CD4-positive, alpha-beta T cell (primary cell): ENCODE measurements around the gene SECTM1. TPM values are rescaled to one million over a fixed set of nuclear protein-coding genes. Genes with fewer than 3 reads are reported as not detected.

ENCODE experiments used
- ATAC-seq: fragments of 200-7000 bp; cut with Tn5 transposase; one replicate; pipeline ENCODE4 v1.10.0; 2022; ENCODE audit warnings: mild to moderate bottlenecking; ENCODE audit not compliant: poor library complexity
- CTCF ChIA-PET: fragments of 350-600 bp; sonication (Branson Sonifier 250); formaldehyde crosslinking; loops from one replicate; lab custom pipeline; 2021; ENCODE audit warnings: antibody characterized with exemption, inconsistent platforms; lab: Charles Lee
- POLR2A ChIA-PET: fragments of 350-600 bp; sonication (Branson Sonifier 250); formaldehyde crosslinking; loops from one replicate; lab custom pipeline; 2021; ENCODE audit warnings: antibody characterized with exemption, inconsistent platforms; lab: Charles Lee
- DNase-seq, 14 experiments: peaks; one replicate each; pipeline ENCODE4 v3.0.0-alpha.2; 2013 to 2020; ENCODE audit warnings: mixed read lengths in 2 of 14
- H3K27ac ChIP-seq, 2 donors: one replicate each; pipeline versions ENCODE4 v1.5.1 to v1.7.0; 2013; ENCODE audit warnings: low read length in 2 of 2, low read depth in 1 of 2, mild to moderate bottlenecking in 1 of 2
- H3K27me3 ChIP-seq, 2 experiments: 1 replicate in 1 of 2; 2 replicates in 1 of 2; pipeline versions ENCODE4 v1.6.1 to v1.7.0; 2013; ENCODE audit warnings: low read length in 2 of 2, control low read depth in 1 of 2, mild to moderate bottlenecking in 1 of 2, moderate library complexity in 1 of 2; ENCODE audit not compliant: insufficient read depth in 2 of 2, control insufficient read depth in 1 of 2
- H3K36me3 ChIP-seq: one replicate; pipeline ENCODE4 v1.6.1; 2013; ENCODE audit warnings: low read length, control low read depth; ENCODE audit not compliant: insufficient read depth
- H3K4me1 ChIP-seq: one replicate; pipeline ENCODE4 v1.6.1; 2013; ENCODE audit warnings: low read length, control low read depth; ENCODE audit not compliant: insufficient read depth
- H3K4me3 ChIP-seq: one replicate; pipeline ENCODE4 v1.5.1; 2013; ENCODE audit warnings: mild to moderate bottlenecking, low read length, moderate library complexity
- H3K9me3 ChIP-seq, 2 experiments: 1 replicate in 1 of 2; 2 replicates in 1 of 2; pipeline versions ENCODE4 v1.6.1 to v1.7.0; 2013; ENCODE audit warnings: low read length in 2 of 2, mild to moderate bottlenecking in 2 of 2, control low read depth in 1 of 2, moderate library complexity in 1 of 2; ENCODE audit not compliant: control insufficient read depth in 1 of 2, insufficient read depth in 1 of 2
- H3K27ac Mint-ChIP-seq: one replicate; pipeline ENCODE4 v1.8.0; 2020; ENCODE audit warnings: mixed read lengths
- H3K27me3 Mint-ChIP-seq: one replicate; pipeline ENCODE4 v1.8.0; 2021; ENCODE audit warnings: mixed read lengths
- H3K36me3 Mint-ChIP-seq: one replicate; pipeline ENCODE4 v1.8.0; 2021; ENCODE audit warnings: low read depth, mixed read lengths
- H3K4me1 Mint-ChIP-seq: one replicate; pipeline ENCODE4 v1.8.0; 2021; ENCODE audit warnings: low read depth, mixed read lengths
- H3K4me3 Mint-ChIP-seq: one replicate; pipeline ENCODE4 v1.8.0; 2020; ENCODE audit warnings: mild to moderate bottlenecking, mixed read lengths
- H3K9me3 Mint-ChIP-seq: one replicate; pipeline ENCODE4 v1.8.0; 2020; ENCODE audit warnings: mixed read lengths
- intact Hi-C, 2 experiments: fragments of 100-400 bp; cut with DNase I in 1 of 2; cut with micrococcal nuclease in 1 of 2; formaldehyde crosslinking; loops; one replicate each; pipeline versions ENCODE4 v1.15.1 to v1.9.0; 2023 to 2025; cut with DNase I, micrococcal nuclease
- total RNA-seq, 174 experiments: library from RNA in 2 of 174; stranded (reverse) in 2 of 174; gene quantifications; one replicate each; pipeline ENCODE4 v1.2.3 and lab custom pipeline; 2021 to 2026
- TF ChIP-seq, protein P1 (sequence below): fragments of 200-600 bp; IDR thresholded peaks from one replicate; pipeline ENCODE4 v1.8.0; 2022; ENCODE audit warnings: antibody characterized with exemption, mild to moderate bottlenecking

The SECTM1 gene
- total RNA-seq, 2 experiments from 2014 or later: 2.1 to 3.1 TPM

GRCh38 chr17:82311971-82312370 is 21.6 kb downstream of the SECTM1 start:
- no peak overlapping the region for H3K4me3 Mint-ChIP-seq
- H3K27me3 ChIP-seq: no peaks in the 10 kb centered on the region
- H3K27ac Mint-ChIP-seq: no peak overlapping the region
- TF ChIP-seq, protein P1, sequence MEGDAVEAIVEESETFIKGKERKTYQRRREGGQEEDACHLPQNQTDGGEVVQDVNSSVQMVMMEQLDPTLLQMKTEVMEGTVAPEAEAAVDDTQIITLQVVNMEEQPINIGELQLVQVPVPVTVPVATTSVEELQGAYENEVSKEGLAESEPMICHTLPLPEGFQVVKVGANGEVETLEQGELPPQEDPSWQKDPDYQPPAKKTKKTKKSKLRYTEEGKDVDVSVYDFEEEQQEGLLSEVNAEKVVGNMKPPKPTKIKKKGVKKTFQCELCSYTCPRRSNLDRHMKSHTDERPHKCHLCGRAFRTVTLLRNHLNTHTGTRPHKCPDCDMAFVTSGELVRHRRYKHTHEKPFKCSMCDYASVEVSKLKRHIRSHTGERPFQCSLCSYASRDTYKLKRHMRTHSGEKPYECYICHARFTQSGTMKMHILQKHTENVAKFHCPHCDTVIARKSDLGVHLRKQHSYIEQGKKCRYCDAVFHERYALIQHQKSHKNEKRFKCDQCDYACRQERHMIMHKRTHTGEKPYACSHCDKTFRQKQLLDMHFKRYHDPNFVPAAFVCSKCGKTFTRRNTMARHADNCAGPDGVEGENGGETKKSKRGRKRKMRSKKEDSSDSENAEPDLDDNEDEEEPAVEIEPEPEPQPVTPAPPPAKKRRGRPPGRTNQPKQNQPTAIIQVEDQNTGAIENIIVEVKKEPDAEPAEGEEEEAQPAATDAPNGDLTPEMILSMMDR: no peak
- no peaks in the 10 kb centered on the region for H3K9me3 Mint-ChIP-seq
- no peaks in the 10 kb centered on the region for H3K9me3 ChIP-seq
- peaks cover 11% of the 10 kb centered on the region for H3K36me3 ChIP-seq
- peaks cover 34% of the 10 kb centered on the region for H3K4me1 ChIP-seq
- no peak overlapping the region for H3K4me3 ChIP-seq
- DNase-seq (no peak), ATAC-seq (no peak)
- H3K27ac ChIP-seq: no peak overlapping the region
- ChIA-PET CTCF (interaction anchor here (1.4 kb wide), 1 partner anchor 11 kb away, joined by 5 read pairs; no protein-coding TSS in a partner anchor), POLR2A (interaction anchor here (1.0 to 6.4 kb wide), 3 partner anchors 9 to 12 kb away, joined by 3 to 157 read pairs (median 3); no protein-coding TSS in a partner anchor)
- intact Hi-C loops: no loop called here
- no peaks in the 10 kb centered on the region for H3K27me3 Mint-ChIP-seq
- peaks cover 30% of the 10 kb centered on the region for H3K4me1 Mint-ChIP-seq
- H3K36me3 Mint-ChIP-seq: peaks cover 27% of the 10 kb centered on the region

DNA sequence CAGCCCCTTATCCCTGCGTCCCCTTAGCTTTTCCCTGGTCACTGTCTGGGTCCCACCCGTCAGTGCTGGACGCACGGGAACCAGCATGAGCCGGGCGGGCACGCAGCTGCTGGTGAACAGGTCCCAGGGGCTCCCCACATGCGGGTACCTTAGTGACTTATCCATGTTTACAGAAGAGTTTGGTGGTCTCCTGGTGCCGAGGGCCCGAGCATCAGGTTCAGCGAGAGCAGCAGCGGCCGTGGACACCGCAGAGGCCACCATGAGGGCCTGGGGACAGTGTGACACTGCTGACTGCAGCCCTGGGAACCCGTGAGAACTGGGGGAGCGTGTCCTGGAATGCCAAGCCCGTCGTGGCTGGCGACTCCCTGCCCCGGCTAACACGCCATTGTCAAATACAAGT is 22.7 kb downstream of the SECTM1 start:
- no peaks in the 10 kb centered on the region for H3K9me3 ChIP-seq
- no peaks in the 10 kb centered on the region for H3K27me3 Mint-ChIP-seq
- H3K9me3 Mint-ChIP-seq: no peaks in the 10 kb centered on the region
- H3K36me3 Mint-ChIP-seq: peaks cover 17% of the 10 kb centered on the region
- no peak overlapping the region for H3K27ac Mint-ChIP-seq
- POLR2A ChIA-PET: interaction anchor here (1.0 to 1.2 kb wide), 2 partner anchors 7 to 9 kb away, joined by 3 read pairs; no protein-coding TSS in a partner anchor
- no peak overlapping the region for H3K27ac ChIP-seq
- peaks cover 30% of the 10 kb centered on the region for H3K4me1 Mint-ChIP-seq
- intact Hi-C loops: no loop called here
- ATAC-seq (no peak), DNase-seq (no peak)
- H3K36me3 ChIP-seq: peaks cover 11% of the 10 kb centered on the region
- H3K4me3 ChIP-seq: no peak overlapping the region
- H3K4me3 Mint-ChIP-seq: no peak overlapping the region
- TF ChIP-seq, protein P1: no peak
- H3K27me3 ChIP-seq: no peaks in the 10 kb centered on the region
- peaks cover 28% of the 10 kb centered on the region for H3K4me1 ChIP-seq
- CTCF ChIA-PET: interaction anchor here (1.4 kb wide), 1 partner anchor 10 kb away, joined by 5 read pairs; no protein-coding TSS in a partner anchor

DNA sequence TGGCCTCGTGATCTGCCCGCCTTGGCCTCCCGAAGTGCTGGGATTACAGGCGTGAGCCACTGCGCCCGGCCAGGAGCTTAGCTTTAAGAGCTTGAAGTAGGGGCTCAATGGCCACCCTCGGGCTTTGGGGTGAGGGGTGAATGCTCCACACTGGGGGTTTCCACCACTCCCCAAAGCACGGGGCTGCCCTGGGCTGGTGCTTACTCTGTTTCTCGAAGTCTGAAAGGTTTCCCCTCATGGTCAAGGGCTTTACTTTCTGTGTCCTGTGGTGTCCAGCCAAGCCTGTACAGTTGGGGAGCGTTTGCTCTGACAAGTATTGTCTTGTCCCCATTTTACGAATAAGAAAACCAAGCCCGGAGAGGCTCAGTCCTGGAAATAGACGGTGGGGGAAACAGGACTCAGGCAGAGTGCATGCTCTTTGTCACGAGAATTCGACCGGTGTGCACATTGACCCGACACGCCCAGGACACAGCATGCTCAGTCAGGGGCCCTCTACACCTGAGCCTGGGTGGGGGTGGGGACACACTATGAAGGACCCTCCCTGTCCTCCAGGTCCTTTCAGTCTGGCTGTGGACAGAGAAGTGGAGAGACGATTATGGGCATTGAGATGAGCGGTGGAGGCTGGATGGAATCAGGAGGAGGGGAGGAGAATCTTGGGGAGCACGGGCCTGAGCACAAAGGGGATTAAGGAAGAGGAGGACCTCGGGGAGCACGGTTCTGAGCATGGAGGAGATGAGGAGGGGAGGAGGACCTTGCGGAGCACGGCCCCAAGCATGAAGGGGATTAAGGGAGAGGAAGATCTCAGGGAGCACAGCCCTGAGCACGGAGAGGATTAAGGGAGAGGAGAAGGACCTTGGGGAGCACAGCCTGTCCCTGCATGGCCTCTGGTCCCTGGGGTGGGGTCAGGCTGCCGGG is 23.7 kb downstream of the SECTM1 start:
- peaks cover 11% of the 10 kb centered on the region for H3K36me3 ChIP-seq
- H3K4me3 ChIP-seq: no peak overlapping the region
- Mint-ChIP-seq H3K4me1 (peaks cover 31% of the 10 kb centered on the region), H3K9me3 (no peaks in the 10 kb centered on the region), H3K27me3 (no peaks in the 10 kb centered on the region), H3K4me3 (peak overlapping the region; percentile 63), H3K27ac (no peak overlapping the region), H3K36me3 (peaks cover 13% of the 10 kb centered on the region)
- H3K9me3 ChIP-seq: no peaks in the 10 kb centered on the region
- CTCF ChIA-PET: no interaction called here
- H3K27ac ChIP-seq: no peak overlapping the region
- H3K4me1 ChIP-seq: peaks cover 28% of the 10 kb centered on the region
- DNase-seq (no peak), ATAC-seq (no peak)
- intact Hi-C loops: no loop called here
- TF ChIP-seq, protein P1: no peak
- no peaks in the 10 kb centered on the region for H3K27me3 ChIP-seq
- POLR2A ChIA-PET: no interaction called here
